Kidney (tissue), 14 donors: ENCODE measurements around the gene PEX13. TPM values are rescaled to one million over a fixed set of nuclear protein-coding genes. Genes with fewer than 3 reads are reported as not detected.
"Not testable (repeated sequence)": the region's sequence is repeated elsewhere in the genome, so short reads cannot be mapped to it uniquely, and the experiment has no call there.

Source experiments
- DNase-seq, 5 donors: peaks; one replicate each; pipeline ENCODE4 v3.0.0-alpha.2; 2013 to 2020
- FAIRE-seq: peaks from 2 replicates; lab custom pipeline; 2012; peaks lifted over from hg19 to GRCh38; lab: Jason Lieb, UNC
- H3K27ac ChIP-seq, 2 donors: one replicate each; pipeline ENCODE4 v1.7.0; 2013; ENCODE audit warnings: low read depth in 2 of 2, low read length in 2 of 2, inconsistent platforms in 1 of 2
- H3K27me3 ChIP-seq: one replicate; pipeline ENCODE4 v1.7.1; 2013; ENCODE audit warnings: low read length, inconsistent platforms; ENCODE audit not compliant: control insufficient read depth, insufficient read depth
- H3K36me3 ChIP-seq, 3 donors: one replicate each; pipeline versions ENCODE4 v1.7.0 to v1.7.1; 2013; ENCODE audit warnings: low read length in 3 of 3, control low read depth in 1 of 3, inconsistent platforms in 1 of 3; ENCODE audit not compliant: insufficient read depth in 3 of 3, control insufficient read depth in 2 of 3
- H3K4me1 ChIP-seq, 3 donors: one replicate each; pipeline versions ENCODE4 v1.7.0 to v1.7.1; 2013; ENCODE audit warnings: low read length in 3 of 3, inconsistent platforms in 1 of 3, low read depth in 1 of 3; ENCODE audit not compliant: control insufficient read depth in 2 of 3, insufficient read depth in 2 of 3
- H3K4me3 ChIP-seq, 3 donors: one replicate each; pipeline versions ENCODE4 v1.7.0 to v1.8.1; 2013; ENCODE audit warnings: low read length in 3 of 3, control low read depth in 1 of 3, inconsistent platforms in 1 of 3
- H3K9ac ChIP-seq, 3 donors: one replicate each; pipeline versions ENCODE4 v1.7.0 to v1.7.1; 2013; ENCODE audit warnings: low read length in 3 of 3, control low read depth in 1 of 3, inconsistent platforms in 1 of 3
- H3K9me3 ChIP-seq, 3 donors: one replicate each; pipeline versions ENCODE4 v1.7.0 to v1.7.1; 2013; ENCODE audit warnings: low read length in 3 of 3, control low read depth in 1 of 3, inconsistent platforms in 1 of 3; ENCODE audit not compliant: control insufficient read depth in 2 of 3, insufficient read depth in 1 of 3
- CTCF ChIP-seq: IDR thresholded peaks from 3 replicates; pipeline ENCODE4 v1.5.1; 2012; ENCODE audit warnings: mild to moderate bottlenecking, moderate library complexity, borderline replicate concordance; ENCODE audit not compliant: insufficient read depth; ENCODE audit errors: extremely low read depth
- intact Hi-C: fragments of 100-400 bp; cut with DNase I; formaldehyde crosslinking; loops from one replicate; pipeline ENCODE4 v1.11.1; 2022
- polyA plus RNA-seq: library from polyadenylated mRNA; stranded (reverse); fragments of 350-450 nt; fragmentation: Illumina TruSeq; extraction: RNeasy Lipid Tissue Mini Kit (QIAGEN cat#74804); gene quantifications from one replicate; pipeline ENCODE4 v1.2.3, GENCODE V29; 2014; ENCODE audit warnings: low read depth, low replicate concordance; ENCODE audit not compliant: insufficient read depth
- total RNA-seq: library from RNA; stranded (reverse); fragmentation: NEBNext Ultra II Directional; extraction: Animal tissue kit (Norgen Biotek cat#: 25700); gene quantifications from one replicate; pipeline ENCODE4 v1.2.1, GENCODE V29; 2021
- donor health status: control.
- donor health status: control.
- donor health status: control.
- donor health status: control.
- donor health status: control.
- donor health status: DM: yes; HTN: yes; CAD: no.
- donor health status: Normal renal cell carcinoma (clear cell type).

PEX13 gene
- total and polyA plus RNA-seq, 2 donors from 2014 or later, result 12.7 to 22.5 TPM

- H3K4me3 ChIP-seq, result no peak overlapping the region
- TF ChIP-seq CTCF, result no peak
- FAIRE-seq, result no peak
- no peaks in the 10 kb centered on the region for H3K36me3 ChIP-seq
- H3K9me3 ChIP-seq, result peaks cover 0 to 4% (median 0%) of the 10 kb centered on the region in 3 donors
- no peak for DNase-seq
- H3K27me3 ChIP-seq, result no peaks in the 10 kb centered on the region
- no peak overlapping the region for H3K27ac ChIP-seq
- intact Hi-C loops, result no loop called here
- H3K9ac ChIP-seq, result no peak overlapping the region
- H3K4me1 ChIP-seq, result peaks cover 0 to 7% (median 0%) of the 10 kb centered on the region in 3 donors
Measured at GRCh38 chr2:61021228-61021660, 3.7 kb downstream of the PEX13 start.

GRCh38 chr2:61023670-61024069 lies 6.2 kb downstream of the PEX13 start:
- intact Hi-C loops, result no loop called here
- DNase-seq (no peak), FAIRE-seq (no peak)
- H3K4me3 ChIP-seq, result no peak overlapping the region
- TF ChIP-seq CTCF, result no peak
- peaks cover 0 to 4% (median 0%) of the 10 kb centered on the region in 3 donors for H3K9me3 ChIP-seq
- H3K4me1 ChIP-seq, result peaks cover 0 to 7% (median 0%) of the 10 kb centered on the region in 3 donors
- H3K36me3 ChIP-seq, result no peaks in the 10 kb centered on the region
- no peak overlapping the region for H3K9ac ChIP-seq
- no peaks in the 10 kb centered on the region for H3K27me3 ChIP-seq
- no peak overlapping the region for H3K27ac ChIP-seq

- Histone ChIP-seq H3K27ac (no peak overlapping the region), H3K9me3 (peaks cover 0 to 2% (median 0%) of the 10 kb centered on the region in 3 donors), H3K9ac (no peak overlapping the region), H3K27me3 (no peaks in the 10 kb centered on the region), H3K4me3 (no peak overlapping the region), H3K36me3 (peaks cover 12 to 31% (median 15%) of the 10 kb centered on the region in 3 donors), H3K4me1 (no peaks in the 10 kb centered on the region)
- DNase-seq, result no peak
- no peak for FAIRE-seq
- TF ChIP-seq CTCF, result no peak
- intact Hi-C loops, result no loop called here
Measured at GRCh38 chr2:61029533-61029932, 12.0 kb downstream of the PEX13 start.

GRCh38 chr2:61034592-61034991 lies 17.1 kb downstream of the PEX13 start:
- H3K9ac ChIP-seq, H3K27ac ChIP-seq, H3K9me3 ChIP-seq, DNase-seq, H3K4me1 ChIP-seq, intact Hi-C loops, H3K4me3 ChIP-seq, H3K27me3 ChIP-seq, FAIRE-seq: not testable (repeated sequence)
- peaks cover 15 to 35% (median 19%) of the 10 kb centered on the region in 3 donors for H3K36me3 ChIP-seq

- H3K4me1 ChIP-seq, H3K9ac ChIP-seq, H3K27ac ChIP-seq, FAIRE-seq, intact Hi-C loops, H3K4me3 ChIP-seq, DNase-seq, H3K9me3 ChIP-seq, H3K27me3 ChIP-seq: not testable (repeated sequence)
- peaks cover 15 to 30% (median 15%) of the 10 kb centered on the region in 3 donors for H3K36me3 ChIP-seq
Measured at GRCh38 chr2:61036643-61037042, 19.1 kb downstream of the PEX13 start.
